Astrocyte (in vitro differentiated cells and primary cell): Measurements from ENCODE around the gene KLHL22. TPM values are rescaled to one million over a fixed set of nuclear protein-coding genes. Genes with fewer than 3 reads are reported as not detected.

Experiments
- DNase-seq: peaks from one replicate; pipeline ENCODE4 v3.0.0-alpha.2; 2010; ENCODE audit warnings: low read depth
- FAIRE-seq: peaks from 2 replicates; lab custom pipeline; 2011; peaks lifted over from hg19 to GRCh38; lab: Jason Lieb, UNC
- H2AFZ ChIP-seq: 2 replicates; pipeline ENCODE4 v1.6.0; 2012; ENCODE audit warnings: low read depth, low read length, inconsistent platforms
- H3K27ac ChIP-seq: 2 replicates; pipeline ENCODE4 v1.5.1; 2011; ENCODE audit warnings: low read depth, low read length, inconsistent platforms
- H3K27me3 ChIP-seq: 2 replicates; pipeline ENCODE4 v1.6.0; 2011; ENCODE audit warnings: low read length, inconsistent platforms; ENCODE audit not compliant: insufficient read depth
- H3K36me3 ChIP-seq: 2 replicates; pipeline ENCODE4 v1.5.1; 2011; ENCODE audit warnings: low read length, inconsistent platforms; ENCODE audit not compliant: insufficient read depth
- H3K4me1 ChIP-seq: 2 replicates; pipeline ENCODE4 v1.5.1; 2011; ENCODE audit warnings: low read length, inconsistent platforms; ENCODE audit not compliant: insufficient read depth
- H3K4me2 ChIP-seq: 2 replicates; pipeline ENCODE4 v1.6.0; 2012; ENCODE audit warnings: low read length, inconsistent platforms
- H3K4me3 ChIP-seq: 2 replicates; pipeline ENCODE4 v1.5.1; 2011; ENCODE audit warnings: low read depth, mild to moderate bottlenecking, low read length, inconsistent platforms; ENCODE audit not compliant: insufficient read depth
- H3K79me2 ChIP-seq: 2 replicates; pipeline ENCODE4 v1.6.0; 2012; ENCODE audit warnings: mild to moderate bottlenecking, low read length, inconsistent platforms; ENCODE audit not compliant: insufficient read depth
- H3K9ac ChIP-seq: 2 replicates; pipeline ENCODE4 v1.6.0; 2012; ENCODE audit warnings: mild to moderate bottlenecking, low read length, inconsistent platforms
- H3K9me3 ChIP-seq: 2 replicates; pipeline ENCODE4 v1.5.1; 2012; ENCODE audit warnings: low read depth, mild to moderate bottlenecking, low read length, inconsistent platforms; ENCODE audit not compliant: insufficient read depth
- H4K20me1 ChIP-seq: 2 replicates; pipeline ENCODE4 v1.6.0; 2012; ENCODE audit warnings: low read length, inconsistent platforms; ENCODE audit not compliant: insufficient read depth
- H3K27ac Mint-ChIP-seq: one replicate; pipeline ENCODE4 v1.8.0; 2021; ENCODE audit warnings: mild to moderate bottlenecking, mixed read lengths; ENCODE audit not compliant: unreplicated experiment
- H3K27me3 Mint-ChIP-seq: one replicate; pipeline ENCODE4 v1.8.0; 2021; ENCODE audit warnings: low read depth, mixed read lengths; ENCODE audit not compliant: unreplicated experiment
- H3K36me3 Mint-ChIP-seq: one replicate; pipeline ENCODE4 v1.8.0; 2021; ENCODE audit warnings: low read depth, mixed read lengths; ENCODE audit not compliant: unreplicated experiment
- H3K4me1 Mint-ChIP-seq: one replicate; pipeline ENCODE4 v1.8.0; 2021; ENCODE audit warnings: low read depth, mixed read lengths; ENCODE audit not compliant: unreplicated experiment
- H3K4me3 Mint-ChIP-seq: one replicate; pipeline ENCODE4 v1.8.0; 2021; ENCODE audit warnings: mild to moderate bottlenecking, moderate library complexity, mixed read lengths; ENCODE audit not compliant: unreplicated experiment
- H3K9me3 Mint-ChIP-seq: one replicate; pipeline ENCODE4 v1.8.0; 2021; ENCODE audit warnings: mild to moderate bottlenecking, mixed read lengths; ENCODE audit not compliant: unreplicated experiment
- CTCF ChIP-seq: IDR thresholded peaks from 2 replicates; pipeline ENCODE4 v1.5.1; 2011; ENCODE audit warnings: low read depth, mild to moderate bottlenecking, inconsistent platforms, low read length, moderate library complexity; ENCODE audit not compliant: insufficient read depth
- EZH2 ChIP-seq: IDR thresholded peaks from 2 replicates; pipeline ENCODE4 v1.6.1; 2012; ENCODE audit warnings: mild to moderate bottlenecking, low read length, inconsistent platforms; ENCODE audit not compliant: insufficient read depth
- total RNA-seq: library from RNA; stranded (reverse); gene quantifications from 2 replicates; pipeline ENCODE4 v1.2.1, GENCODE V29; 2021

KLHL22 gene
- total RNA-seq, 1 donor from 2014 or later: 14.0 TPM

GRCh38 chr22:20430720-20431510 is 64.7 kb downstream of the KLHL22 start:
- Mint-ChIP-seq H3K4me3 (no peak overlapping the region), H3K36me3 (peaks cover 29% of the 10 kb centered on the region), H3K9me3 (peaks cover 4% of the 10 kb centered on the region), H3K4me1 (peaks cover 5% of the 10 kb centered on the region), H3K27me3 (peaks cover 51% of the 10 kb centered on the region), H3K27ac (no peak overlapping the region)
- FAIRE-seq: no peak
- TF ChIP-seq EZH2: no peak
- TF ChIP-seq CTCF: no peak
- peak; percentile 35 for DNase-seq
- H3K36me3 ChIP-seq: peaks cover 7% of the 10 kb centered on the region
- H3K4me2 ChIP-seq: peak overlapping the region; percentile 85
- H4K20me1 ChIP-seq: peaks cover 96% of the 10 kb centered on the region
- peaks cover 16% of the 10 kb centered on the region for H3K4me1 ChIP-seq
- H3K9me3 ChIP-seq: no peaks in the 10 kb centered on the region
- H2AFZ ChIP-seq: no peak overlapping the region
- H3K9ac ChIP-seq: no peak overlapping the region
- H3K27ac ChIP-seq: no peak overlapping the region
- peak overlapping the region; percentile 28 for H3K4me3 ChIP-seq
- H3K79me2 ChIP-seq: peaks cover 53% of the 10 kb centered on the region
- H3K27me3 ChIP-seq: no peaks in the 10 kb centered on the region

GRCh38 chr22:20430101-20430719 is 65.4 kb downstream of the KLHL22 start:
- H4K20me1 ChIP-seq: peaks cover 89% of the 10 kb centered on the region
- H3K27me3 ChIP-seq: no peaks in the 10 kb centered on the region
- no peak overlapping the region for H3K27ac ChIP-seq
- no peak for DNase-seq
- Mint-ChIP-seq H3K36me3 (peaks cover 26% of the 10 kb centered on the region), H3K27ac (no peak overlapping the region), H3K9me3 (peaks cover 4% of the 10 kb centered on the region), H3K4me1 (peaks cover under 1% of the 10 kb centered on the region), H3K27me3 (peaks cover 45% of the 10 kb centered on the region), H3K4me3 (no peak overlapping the region)
- H3K4me2 ChIP-seq: peak overlapping the region; percentile 85
- H3K9ac ChIP-seq: no peak overlapping the region
- peaks cover 10% of the 10 kb centered on the region for H3K4me1 ChIP-seq
- H3K9me3 ChIP-seq: no peaks in the 10 kb centered on the region
- no peak overlapping the region for H3K4me3 ChIP-seq
- no peak overlapping the region for H2AFZ ChIP-seq
- H3K36me3 ChIP-seq: peaks cover 7% of the 10 kb centered on the region
- TF ChIP-seq EZH2: no peak
- TF ChIP-seq CTCF: no peak
- H3K79me2 ChIP-seq: peaks cover 46% of the 10 kb centered on the region
- no peak for FAIRE-seq
